CD4-positive, alpha-beta memory T cell (primary cell): ENCODE data around the gene ARHGEF19. TPM values are rescaled to one million over a fixed set of nuclear protein-coding genes. Genes with fewer than 3 reads are reported as not detected.
"Not testable (repeated sequence)": the region's sequence is repeated elsewhere in the genome, so short reads cannot be mapped to it uniquely, and the experiment has no call there.

Experiments used
- CTCF ChIA-PET: fragments of 350-600 bp; sonication (Branson Sonifier 250); formaldehyde crosslinking; loops from one replicate; lab custom pipeline; 2021; ENCODE audit warnings: inconsistent platforms; ENCODE audit not compliant: partially characterized antibody; lab: Charles Lee
- POLR2A ChIA-PET: fragments of 350-600 bp; sonication (Branson Sonifier 250); formaldehyde crosslinking; loops from one replicate; lab custom pipeline; 2021; ENCODE audit not compliant: partially characterized antibody; lab: Charles Lee
- DNase-seq, 5 donors: peaks; one replicate each; pipeline versions ENCODE4 v3.0.0 to v3.0.0-alpha.2; 2020 to 2022; ENCODE audit warnings: mixed read lengths in 1 of 5
- H3K27ac ChIP-seq: one replicate; pipeline ENCODE4 v1.7.0; 2013; ENCODE audit warnings: low read depth, low read length
- H3K27me3 ChIP-seq: 2 replicates; pipeline ENCODE4 v1.7.0; 2013; ENCODE audit warnings: mild to moderate bottlenecking, low read length, moderate library complexity; ENCODE audit not compliant: insufficient read depth
- H3K36me3 ChIP-seq: 2 replicates; pipeline ENCODE4 v1.7.0; 2013; ENCODE audit warnings: mild to moderate bottlenecking, low read length, moderate library complexity; ENCODE audit not compliant: insufficient read depth
- H3K4me1 ChIP-seq: 2 replicates; pipeline ENCODE4 v1.7.0; 2013; ENCODE audit warnings: mild to moderate bottlenecking, low read length, moderate library complexity; ENCODE audit not compliant: insufficient read depth
- H3K4me3 ChIP-seq, 2 donors: one replicate each; pipeline ENCODE4 v1.7.0; 2013; ENCODE audit warnings: low read length in 2 of 2, mild to moderate bottlenecking in 1 of 2
- H3K9me3 ChIP-seq, 2 donors: one replicate each; pipeline ENCODE4 v1.7.0; 2013; ENCODE audit warnings: low read length in 2 of 2, control low read depth in 1 of 2; ENCODE audit not compliant: control insufficient read depth in 1 of 2
- H3K27ac Mint-ChIP-seq, 7 donors: one replicate each; pipeline ENCODE4 v1.8.0; 2020 to 2021; ENCODE audit warnings: mixed read lengths in 7 of 7, mild to moderate bottlenecking in 6 of 7, inconsistent platforms in 3 of 7, moderate library complexity in 3 of 7
- H3K27me3 Mint-ChIP-seq, 2 donors: one replicate each; pipeline ENCODE4 v1.8.0; 2020 to 2021; ENCODE audit warnings: mixed read lengths in 2 of 2
- H3K36me3 Mint-ChIP-seq, 2 donors: one replicate each; pipeline ENCODE4 v1.8.0; 2020 to 2021; ENCODE audit warnings: mixed read lengths in 2 of 2, inconsistent platforms in 1 of 2, mild to moderate bottlenecking in 1 of 2
- H3K4me1 Mint-ChIP-seq, 4 donors: one replicate each; pipeline ENCODE4 v1.8.0; 2020 to 2021; ENCODE audit warnings: mixed read lengths in 4 of 4, mild to moderate bottlenecking in 1 of 4
- H3K4me3 Mint-ChIP-seq, 8 donors: one replicate each; pipeline ENCODE4 v1.8.0; 2020 to 2021; ENCODE audit warnings: mixed read lengths in 8 of 8, mild to moderate bottlenecking in 7 of 8, moderate library complexity in 6 of 8, inconsistent platforms in 3 of 8
- H3K9me3 Mint-ChIP-seq, 8 donors: one replicate each; pipeline ENCODE4 v1.8.0; 2020 to 2021; ENCODE audit warnings: mixed read lengths in 8 of 8, mild to moderate bottlenecking in 5 of 8, inconsistent platforms in 3 of 8, moderate library complexity in 1 of 8
- intact Hi-C: fragments of 100-400 bp; cut with micrococcal nuclease; formaldehyde crosslinking; loops from one replicate; pipeline ENCODE4 v1.15.1; 2023
- polyA plus RNA-seq, 2 donors: library from polyadenylated mRNA; unstranded; fragments of 300-500 nt; fragmentation: Illumina TruSeq; gene quantifications; one replicate each; pipeline ENCODE4 v1.2.3, GENCODE V29; 2021
- total RNA-seq, 2 experiments: library from RNA; stranded (reverse); gene quantifications; one replicate each; pipeline ENCODE4 v1.2.3, GENCODE V29; 2021

Gene ARHGEF19
- total and polyA plus RNA-seq, 4 experiments from 2014 or later: 7.6 to 16.7 (median 12.1) TPM

DNA sequence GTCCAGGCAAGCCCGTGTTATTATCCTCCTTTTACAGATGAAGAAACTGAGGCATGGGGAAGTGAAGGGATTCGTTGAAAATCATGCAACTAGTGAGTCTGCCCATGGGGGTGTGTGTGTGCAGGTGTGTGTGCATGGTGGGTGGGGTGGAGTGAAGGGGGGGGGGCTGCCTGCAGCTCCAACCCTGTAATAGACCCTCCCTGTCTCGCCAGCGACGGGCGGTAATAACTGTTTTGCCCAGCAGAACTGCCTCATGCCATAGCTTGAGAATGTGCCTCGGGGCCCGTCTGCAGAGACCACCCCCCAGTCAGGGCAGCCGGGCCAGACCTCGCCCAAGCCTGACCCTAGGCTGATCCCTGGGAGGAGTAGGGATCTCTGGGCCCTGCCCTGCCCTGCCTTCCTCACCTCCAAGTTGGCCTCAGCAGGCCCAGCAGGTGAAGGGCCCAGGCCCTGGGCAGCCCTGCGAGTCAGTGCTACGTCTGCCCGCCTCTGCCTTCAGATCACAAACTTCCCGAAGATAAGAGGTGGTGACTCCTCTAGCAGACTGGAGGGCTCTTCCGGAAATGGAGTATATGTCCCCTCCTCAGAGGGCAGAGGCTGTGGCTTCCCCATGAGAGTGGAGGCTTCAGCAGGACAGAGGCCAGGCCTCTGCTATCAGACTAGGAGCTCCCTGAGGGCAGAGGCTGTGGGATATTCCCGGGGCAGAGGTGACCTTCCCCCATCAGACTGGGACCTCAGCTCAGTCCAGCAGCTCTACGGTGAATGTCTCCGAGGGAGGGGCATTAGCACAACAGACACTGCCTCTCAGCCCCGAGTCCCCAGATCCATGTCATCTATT is 40.9 kb downstream of the ARHGEF19 start:
- CTCF ChIA-PET: no interaction called here
- H3K4me1 Mint-ChIP-seq: peaks cover 9 to 31% (median 15%) of the 10 kb centered on the region in 4 donors
- H3K4me3 Mint-ChIP-seq: no peak overlapping the region
- no peaks in the 10 kb centered on the region for H3K9me3 Mint-ChIP-seq
- H3K27me3 Mint-ChIP-seq: peaks cover 0 to 2% of the 10 kb centered on the region in 2 donors
- H3K27ac Mint-ChIP-seq: peak overlapping the region in 1 of 7 donors; percentile 42
- no peak for DNase-seq
- peaks cover 16% of the 10 kb centered on the region for H3K4me1 ChIP-seq
- H3K27me3 ChIP-seq: no peaks in the 10 kb centered on the region
- no peak overlapping the region for H3K4me3 ChIP-seq
- no peak overlapping the region for H3K27ac ChIP-seq
- no peaks in the 10 kb centered on the region for H3K36me3 Mint-ChIP-seq
- POLR2A ChIA-PET: no interaction called here
- H3K36me3 ChIP-seq: no peaks in the 10 kb centered on the region
- H3K9me3 ChIP-seq: no peaks in the 10 kb centered on the region
- intact Hi-C loops: no loop called here

DNA sequence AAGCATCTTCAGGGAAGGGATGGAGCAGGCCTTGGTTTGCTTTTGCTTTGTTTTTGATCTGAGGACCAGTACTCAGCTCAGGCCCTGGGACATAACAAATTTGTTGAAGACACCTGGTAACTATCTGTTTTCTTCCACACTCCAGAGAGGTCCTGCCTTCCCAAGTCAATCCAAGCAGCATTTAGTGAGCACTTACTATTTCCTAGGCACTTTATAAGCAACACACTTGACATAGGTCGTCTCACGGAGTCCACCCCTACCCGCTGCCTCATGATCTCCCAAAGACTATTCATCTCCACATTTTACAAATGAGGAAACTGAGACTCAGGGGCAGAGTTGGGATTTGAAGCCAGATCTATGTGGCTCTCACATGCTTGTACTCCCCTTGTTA is 42.2 kb downstream of the ARHGEF19 start:
- no peaks in the 10 kb centered on the region for H3K36me3 ChIP-seq
- ChIA-PET POLR2A (interaction anchor here (0.5 kb wide), 1 partner anchor 28 kb away, joined by 4 read pairs; no protein-coding TSS in a partner anchor), CTCF (no interaction called here)
- H3K4me1 ChIP-seq: peaks cover 16% of the 10 kb centered on the region
- H3K27ac ChIP-seq: no peak overlapping the region
- no peak overlapping the region for H3K4me3 ChIP-seq
- no peaks in the 10 kb centered on the region for H3K36me3 Mint-ChIP-seq
- DNase-seq: no peak
- no peaks in the 10 kb centered on the region for H3K27me3 ChIP-seq
- no peaks in the 10 kb centered on the region for H3K9me3 ChIP-seq
- intact Hi-C loops: no loop called here
- peaks cover 0 to 2% of the 10 kb centered on the region in 2 donors for H3K27me3 Mint-ChIP-seq
- no peak overlapping the region for H3K4me3 Mint-ChIP-seq
- no peak overlapping the region for H3K27ac Mint-ChIP-seq
- H3K9me3 Mint-ChIP-seq: no peaks in the 10 kb centered on the region
- H3K4me1 Mint-ChIP-seq: peaks cover 17 to 44% (median 26%) of the 10 kb centered on the region in 4 donors

DNA sequence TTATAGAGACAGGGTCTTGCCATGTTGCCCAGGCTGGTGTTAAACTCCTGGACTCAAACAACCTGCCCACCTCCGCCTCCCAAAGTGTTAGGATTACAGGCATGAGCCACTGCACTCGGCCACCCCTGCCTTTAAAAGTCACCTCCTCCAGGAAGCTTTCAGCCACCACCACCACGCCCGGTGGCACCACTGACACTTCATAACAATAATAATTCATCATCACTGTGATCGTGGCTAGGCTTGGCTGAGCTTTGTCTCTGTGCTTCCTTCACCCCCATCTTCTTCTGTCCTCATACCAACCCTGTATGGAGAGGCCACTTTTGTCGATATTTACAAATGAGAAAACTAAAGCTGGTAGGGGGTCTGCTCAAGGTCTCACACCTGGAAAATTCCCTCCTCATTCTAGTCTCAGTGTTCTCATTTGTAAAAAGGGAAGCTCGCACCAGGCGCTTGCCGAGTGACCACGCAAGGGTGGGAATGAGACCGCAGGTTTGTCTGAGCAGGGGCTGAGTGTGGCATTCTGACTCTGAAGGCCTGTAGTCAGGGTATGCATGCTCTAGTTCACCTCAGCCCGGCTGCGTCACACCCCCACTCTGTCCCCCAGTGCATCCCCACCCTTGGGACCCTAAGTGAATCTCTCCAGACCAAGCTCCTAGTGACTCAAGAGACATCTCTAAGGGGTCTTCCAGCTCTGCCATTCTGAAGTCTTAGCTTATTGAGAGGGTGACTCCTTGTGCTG is 43.7 kb downstream of the ARHGEF19 start:
- H3K9me3 Mint-ChIP-seq: no peaks in the 10 kb centered on the region
- H3K4me3 Mint-ChIP-seq: peak overlapping the region in 7 of 8 donors; percentile 60 to 84 (median 77)
- peaks cover 25 to 58% (median 38%) of the 10 kb centered on the region in 4 donors for H3K4me1 Mint-ChIP-seq
- H3K36me3 ChIP-seq: no peaks in the 10 kb centered on the region
- intact Hi-C loops: loop anchor here (2.0 kb wide), 2 partner anchors 14 to 38 kb away; no protein-coding TSS in a partner anchor
- no peaks in the 10 kb centered on the region for H3K27me3 ChIP-seq
- no peak overlapping the region for H3K27ac ChIP-seq
- ChIA-PET CTCF (interaction anchor here (1.0 to 2.0 kb wide), 2 partner anchors 18 to 90 kb away, joined by 9 read pairs; no protein-coding TSS in a partner anchor), POLR2A (interaction anchor here (0.6 kb wide), 1 partner anchor 83 kb away, joined by 3 read pairs; no protein-coding TSS in a partner anchor)
- H3K27me3 Mint-ChIP-seq: peaks cover 0 to 2% of the 10 kb centered on the region in 2 donors
- H3K9me3 ChIP-seq: no peaks in the 10 kb centered on the region
- H3K4me1 ChIP-seq: peaks cover 23% of the 10 kb centered on the region
- no peaks in the 10 kb centered on the region for H3K36me3 Mint-ChIP-seq
- H3K27ac Mint-ChIP-seq: peak overlapping the region in 6 of 7 donors; percentile 26 to 83 (median 42)
- H3K4me3 ChIP-seq: no peak overlapping the region
- DNase-seq: no peak

DNA sequence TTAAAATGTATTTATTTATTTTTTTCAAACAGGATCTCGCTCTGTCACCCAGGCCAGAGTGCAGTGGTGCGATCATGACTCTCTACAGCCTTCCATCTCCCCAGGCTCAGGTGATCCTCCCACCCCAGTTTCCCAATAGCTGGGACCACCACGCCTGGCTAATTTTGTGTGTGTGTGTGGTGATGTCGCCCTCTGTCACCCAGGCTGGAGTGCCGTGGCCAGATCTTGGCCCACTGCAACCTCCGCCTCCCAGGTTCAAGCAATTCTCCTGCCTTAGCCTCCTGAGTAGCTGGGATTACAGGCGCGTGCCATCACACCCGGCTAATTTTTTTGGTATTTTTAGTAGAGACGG is 44.3 kb downstream of the ARHGEF19 start:
- H3K36me3 Mint-ChIP-seq, H3K4me3 ChIP-seq, H3K27me3 ChIP-seq, H3K27ac ChIP-seq, POLR2A ChIA-PET, H3K36me3 ChIP-seq, H3K9me3 ChIP-seq, H3K27me3 Mint-ChIP-seq, DNase-seq, H3K9me3 Mint-ChIP-seq: not testable (repeated sequence)
- intact Hi-C loops: loop anchor here (2.0 kb wide), 2 partner anchors 13 to 39 kb away; no protein-coding TSS in a partner anchor
- Mint-ChIP-seq H3K4me1 (peaks cover 28 to 65% (median 42%) of the 10 kb centered on the region in 4 donors), H3K4me3 (peak overlapping the region; percentile 60 to 84 (median 77)), H3K27ac (peak overlapping the region in 6 of 7 donors; percentile 18 to 83 (median 58))
- H3K4me1 ChIP-seq: peaks cover 29% of the 10 kb centered on the region
- CTCF ChIA-PET: interaction anchor here (1.0 to 2.0 kb wide), 2 partner anchors 18 to 89 kb away, joined by 9 read pairs; no protein-coding TSS in a partner anchor

DNA sequence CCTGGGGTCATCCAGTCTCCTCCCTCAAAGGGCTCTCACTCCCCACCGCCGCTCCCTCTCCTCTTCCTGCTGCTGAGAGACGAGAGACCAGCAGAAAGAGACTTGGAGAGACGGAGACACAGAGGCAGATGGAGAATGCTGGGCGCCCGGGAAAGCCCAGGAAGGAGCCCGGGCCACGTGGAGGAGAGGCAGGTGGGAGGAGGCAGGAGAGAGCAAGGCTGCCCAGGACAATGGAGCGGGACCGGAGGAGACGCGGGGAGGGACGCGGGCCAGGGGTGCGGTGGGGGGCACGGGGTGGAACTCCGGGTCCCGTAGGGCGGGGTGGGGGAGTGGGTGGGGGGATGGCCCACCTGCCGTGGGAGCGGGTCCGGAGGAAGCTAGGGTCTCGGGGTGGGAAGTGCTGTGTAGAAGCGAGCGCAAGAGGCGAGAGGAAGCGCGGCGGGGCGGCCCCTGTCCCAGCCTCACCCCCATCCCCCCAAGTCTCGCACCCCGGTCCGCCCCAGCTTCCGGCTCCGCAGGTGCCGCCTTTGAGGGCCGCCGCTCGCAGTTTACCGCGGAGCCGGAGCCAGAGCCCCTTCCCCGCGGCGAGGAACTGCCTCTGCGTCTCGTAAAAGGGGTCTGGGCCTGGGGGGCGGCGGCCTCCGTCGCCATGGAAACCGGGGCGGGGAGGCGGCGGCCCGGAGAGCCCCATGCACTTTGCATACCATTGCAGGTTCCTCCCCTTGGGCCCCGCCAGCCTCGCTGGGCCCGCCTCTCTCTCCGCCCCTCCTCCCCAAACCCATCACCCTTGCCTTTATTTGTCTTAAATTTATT is 44.9 kb downstream of the ARHGEF19 start:
- Mint-ChIP-seq H3K9me3 (no peaks in the 10 kb centered on the region), H3K4me3 (peak overlapping the region in 7 of 8 donors; percentile 17 to 84 (median 72)), H3K27me3 (peaks cover 0 to 2% of the 10 kb centered on the region in 2 donors), H3K4me1 (peaks cover 29 to 71% (median 47%) of the 10 kb centered on the region in 4 donors), H3K27ac (peak overlapping the region in 3 of 7 donors; percentile 23 to 48 (median 40)), H3K36me3 (no peaks in the 10 kb centered on the region)
- Histone ChIP-seq H3K27me3 (no peaks in the 10 kb centered on the region), H3K36me3 (no peaks in the 10 kb centered on the region), H3K4me1 (peaks cover 35% of the 10 kb centered on the region), H3K27ac (peak overlapping the region; percentile 9), H3K9me3 (no peaks in the 10 kb centered on the region), H3K4me3 (no peak overlapping the region)
- ChIA-PET CTCF (interaction anchor here (0.7 to 2.0 kb wide), 2 partner anchors 11 to 19 kb away, joined by 3 to 9 read pairs; no protein-coding TSS in a partner anchor), POLR2A (no interaction called here)
- peak; percentile 64 to 74 (median 70) for DNase-seq
- intact Hi-C loops: loop anchor here (2.0 kb wide), 2 partner anchors 13 to 39 kb away; no protein-coding TSS in a partner anchor

DNA sequence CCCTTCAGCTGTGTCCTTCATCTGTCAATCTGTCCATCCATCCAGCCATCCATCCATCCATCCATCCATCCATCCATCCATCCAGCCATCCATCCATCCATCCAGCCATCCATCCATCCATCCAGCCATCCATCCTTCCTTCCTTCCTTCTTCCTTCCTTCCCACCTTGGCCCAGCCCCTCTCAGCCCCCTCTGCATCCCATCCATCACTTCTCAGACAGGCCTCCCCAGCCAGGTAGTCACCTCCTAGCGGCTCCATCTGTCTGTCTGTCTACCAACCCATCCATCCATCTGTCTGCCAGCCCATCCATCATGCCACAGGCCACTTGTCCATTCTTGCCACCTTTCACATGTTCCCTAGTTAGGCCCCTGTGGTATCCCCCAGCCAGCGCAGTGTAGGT is 46.3 kb downstream of the ARHGEF19 start:
- H3K4me3 Mint-ChIP-seq: peak overlapping the region in 6 of 8 donors; percentile 0 to 69 (median 58)
- H3K36me3 Mint-ChIP-seq: no peaks in the 10 kb centered on the region
- H3K27me3 Mint-ChIP-seq: peaks cover 0 to 2% of the 10 kb centered on the region in 2 donors
- intact Hi-C loops: no loop called here
- peaks cover 40 to 85% (median 59%) of the 10 kb centered on the region in 4 donors for H3K4me1 Mint-ChIP-seq
- no peaks in the 10 kb centered on the region for H3K9me3 ChIP-seq
- no peak overlapping the region for H3K4me3 ChIP-seq
- peaks cover 49% of the 10 kb centered on the region for H3K4me1 ChIP-seq
- POLR2A ChIA-PET: no interaction called here
- peak overlapping the region in 5 of 7 donors; percentile 9 to 79 (median 25) for H3K27ac Mint-ChIP-seq
- DNase-seq: no peak
- CTCF ChIA-PET: interaction anchor here (0.9 to 1.2 kb wide), 2 partner anchors 9 to 92 kb away, joined by 3 read pairs; no protein-coding TSS in a partner anchor
- no peak overlapping the region for H3K27ac ChIP-seq
- no peaks in the 10 kb centered on the region for H3K27me3 ChIP-seq
- no peaks in the 10 kb centered on the region for H3K36me3 ChIP-seq
- H3K9me3 Mint-ChIP-seq: no peaks in the 10 kb centered on the region
